ENCODE results near the gene CCL1.

- TF ChIP-seq EZH2 (IDR thresholded peaks at IDR 0.05; ENCODE audit: low read depth) (no peak), CTCF (conservative IDR thresholded peaks at IDR 0.05) (no peak)
Measured at GRCh38 chr17:34393401-34393800, 30.4 kb upstream of the CCL1 start.
